HUES48 (cell line): ENCODE results near the gene MPPED1.

Experiments used
- H3K27ac ChIP-seq: one replicate; pipeline ENCODE4 v1.7.0; 2013; ENCODE audit warnings: low read depth, low read length, inconsistent platforms
- H3K27me3 ChIP-seq: 2 replicates; pipeline ENCODE4 v1.6.1; 2013; ENCODE audit warnings: mild to moderate bottlenecking, low read length; ENCODE audit not compliant: control insufficient read depth, insufficient read depth
- H3K36me3 ChIP-seq: 2 replicates; pipeline ENCODE4 v1.6.1; 2013; ENCODE audit warnings: low read length; ENCODE audit not compliant: control insufficient read depth, insufficient read depth
- H3K4me1 ChIP-seq: 2 replicates; pipeline ENCODE4 v1.6.1; 2013; ENCODE audit warnings: mild to moderate bottlenecking, low read length; ENCODE audit not compliant: control insufficient read depth, insufficient read depth
- H3K4me3 ChIP-seq: 2 replicates; pipeline ENCODE4 v1.5.1; 2013; ENCODE audit warnings: mild to moderate bottlenecking, low read depth, low read length
- H3K9ac ChIP-seq: 2 replicates; pipeline ENCODE4 v1.6.1; 2013; ENCODE audit warnings: mild to moderate bottlenecking, low read depth, low read length, moderate library complexity
- H3K9me3 ChIP-seq: 2 replicates; pipeline ENCODE4 v1.6.1; 2013; ENCODE audit warnings: low read length; ENCODE audit not compliant: control insufficient read depth, insufficient read depth

Gene MPPED1

GRCh38 chr22:43393132-43393843, 18.5 kb upstream of the MPPED1 start:
- Histone ChIP-seq H3K9me3 (no peaks in the 10 kb centered on the region), H3K36me3 (no peaks in the 10 kb centered on the region), H3K4me3 (no peak overlapping the region), H3K27me3 (no peaks in the 10 kb centered on the region), H3K4me1 (peaks cover 9% of the 10 kb centered on the region; the same call in 1 of the 2 replicates), H3K9ac (no peak overlapping the region), H3K27ac (no peak overlapping the region)

GRCh38 chr22:43393844-43394474, 17.9 kb upstream of the MPPED1 start:
- no peak overlapping the region for H3K27ac ChIP-seq
- no peak overlapping the region for H3K9ac ChIP-seq
- H3K9me3 ChIP-seq, result no peaks in the 10 kb centered on the region
- H3K27me3 ChIP-seq, result no peaks in the 10 kb centered on the region
- H3K4me3 ChIP-seq, result no peak overlapping the region
- no peaks in the 10 kb centered on the region for H3K36me3 ChIP-seq
- peaks cover 9% of the 10 kb centered on the region; the same call in 1 of the 2 replicates for H3K4me1 ChIP-seq

- H3K9me3 ChIP-seq, result no peaks in the 10 kb centered on the region
- 0 out of 2 replicates have a peak, but pooled peaks cover 6% of the 10 kb centered on the region for H3K4me1 ChIP-seq
- H3K4me3 ChIP-seq, result no peak overlapping the region
- H3K27ac ChIP-seq, result no peak overlapping the region
- no peaks in the 10 kb centered on the region for H3K36me3 ChIP-seq
- no peak overlapping the region for H3K9ac ChIP-seq
- H3K27me3 ChIP-seq, result no peaks in the 10 kb centered on the region
Observed at GRCh38 chr22:43395086-43395695, 16.6 kb upstream of the MPPED1 start.

GRCh38 chr22:43396321-43396933, 15.4 kb upstream of the MPPED1 start:
- Histone ChIP-seq H3K36me3 (no peaks in the 10 kb centered on the region), H3K4me1 (0 out of 2 replicates have a peak, but pooled peaks cover 6% of the 10 kb centered on the region), H3K4me3 (no peak overlapping the region), H3K27ac (no peak overlapping the region), H3K9me3 (no peaks in the 10 kb centered on the region), H3K27me3 (no peaks in the 10 kb centered on the region), H3K9ac (no peak overlapping the region)

- Histone ChIP-seq H3K9ac (no peak overlapping the region), H3K4me3 (no peak overlapping the region), H3K9me3 (no peaks in the 10 kb centered on the region), H3K27me3 (no peaks in the 10 kb centered on the region), H3K27ac (no peak overlapping the region), H3K36me3 (no peaks in the 10 kb centered on the region), H3K4me1 (0 out of 2 replicates have a peak, but pooled peaks cover 6% of the 10 kb centered on the region)
Observed at GRCh38 chr22:43396934-43397457, 14.8 kb upstream of the MPPED1 start.

GRCh38 chr22:43397766-43398165, 14.0 kb upstream of the MPPED1 start:
- 0 out of 2 replicates have a peak, but pooled peaks cover 4% of the 10 kb centered on the region for H3K4me1 ChIP-seq
- no peak overlapping the region for H3K9ac ChIP-seq
- no peaks in the 10 kb centered on the region for H3K36me3 ChIP-seq
- H3K9me3 ChIP-seq, result no peaks in the 10 kb centered on the region
- H3K27me3 ChIP-seq, result no peaks in the 10 kb centered on the region
- H3K27ac ChIP-seq, result no peak overlapping the region
- no peak overlapping the region for H3K4me3 ChIP-seq

- Histone ChIP-seq H3K36me3 (no peaks in the 10 kb centered on the region), H3K9ac (no peak overlapping the region), H3K27me3 (no peaks in the 10 kb centered on the region), H3K9me3 (no peaks in the 10 kb centered on the region), H3K27ac (no peak overlapping the region), H3K4me1 (no peaks in the 10 kb centered on the region), H3K4me3 (no peak overlapping the region)
Observed at GRCh38 chr22:43398246-43398645, 13.6 kb upstream of the MPPED1 start.

GRCh38 chr22:43398910-43399309, 12.9 kb upstream of the MPPED1 start:
- Histone ChIP-seq H3K27me3 (no peaks in the 10 kb centered on the region), H3K27ac (no peak overlapping the region), H3K9ac (no peak overlapping the region), H3K4me3 (no peak overlapping the region), H3K9me3 (no peaks in the 10 kb centered on the region), H3K4me1 (no peaks in the 10 kb centered on the region), H3K36me3 (no peaks in the 10 kb centered on the region)

GRCh38 chr22:43399338-43399979, 12.4 kb upstream of the MPPED1 start:
- H3K4me3 ChIP-seq, result no peak overlapping the region
- no peaks in the 10 kb centered on the region for H3K27me3 ChIP-seq
- H3K36me3 ChIP-seq, result no peaks in the 10 kb centered on the region
- H3K9ac ChIP-seq, result no peak overlapping the region
- no peaks in the 10 kb centered on the region for H3K9me3 ChIP-seq
- no peak overlapping the region for H3K27ac ChIP-seq
- H3K4me1 ChIP-seq, result no peaks in the 10 kb centered on the region

- Histone ChIP-seq H3K9ac (no peak overlapping the region), H3K4me1 (no peaks in the 10 kb centered on the region), H3K4me3 (no peak overlapping the region), H3K9me3 (no peaks in the 10 kb centered on the region), H3K27ac (no peak overlapping the region), H3K36me3 (no peaks in the 10 kb centered on the region), H3K27me3 (no peaks in the 10 kb centered on the region)
Observed at GRCh38 chr22:43399980-43400358, 11.8 kb upstream of the MPPED1 start.
